Measurements from ENCODE around the gene ZSCAN30. TPM values are rescaled to one million over a fixed set of nuclear protein-coding genes. Genes with fewer than 3 reads are reported as not detected.

ZSCAN30 gene
- total and polyA plus RNA-seq, 2 of the 13 experiments (the other 11 are each of a cell fraction or from before 2014, with no cell fraction given), result 7.4 to 7.7 TPM

DNA sequence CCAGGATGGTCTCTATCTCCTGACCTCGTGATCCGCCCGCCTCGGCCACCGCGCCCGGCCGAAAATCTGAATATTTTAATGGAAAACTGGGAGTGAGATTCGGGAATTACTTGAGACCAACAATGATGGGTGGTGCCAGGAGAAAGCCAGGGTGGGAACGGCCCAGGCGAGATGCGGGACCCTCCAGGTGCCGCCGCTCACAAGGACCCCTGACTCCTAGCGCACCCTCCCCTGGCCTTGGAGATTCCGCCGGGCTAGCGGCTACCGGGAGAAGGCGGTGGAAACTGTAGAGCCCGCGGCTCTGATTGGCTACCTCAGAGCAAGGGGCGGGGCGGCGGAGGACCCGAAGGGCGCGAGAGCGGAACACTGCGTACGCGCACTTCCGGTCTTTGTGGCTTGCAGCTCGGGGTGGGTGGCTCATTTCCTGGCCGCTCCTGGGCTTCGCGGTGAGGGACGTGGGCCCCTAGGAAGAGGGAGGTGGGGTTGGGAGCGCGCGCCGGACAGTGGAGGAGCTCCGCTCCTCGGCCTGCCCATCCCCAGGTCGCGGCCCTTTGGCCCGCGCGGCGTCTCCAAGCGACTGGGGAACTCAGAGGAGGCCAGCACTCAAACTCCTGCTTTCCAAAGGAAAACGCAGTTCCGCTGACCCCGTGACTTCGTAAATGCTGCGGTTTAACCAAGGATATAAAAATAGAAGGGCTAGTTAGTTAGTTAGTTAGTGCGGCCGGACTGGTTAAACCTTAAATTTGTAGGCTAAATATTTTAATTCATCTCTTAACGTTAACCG lies 49.2 kb downstream of the ZSCAN30 start, which contains the start of gene ZNF397 (continued):
- TF ChIP-seq ELF1 (CRISPR knock-in tag; IDR thresholded peaks at IDR 0.05) (peak; percentile 95), MXD4 (CRISPR knock-in tag; IDR thresholded peaks at IDR 0.05) (peak; percentile 73; the same call in 1 of the 2 replicates), ZSCAN30 (CRISPR knock-in tag; IDR thresholded peaks at IDR 0.05) (0 out of 2 replicates have a peak, but pooled peaks have one; percentile 78), KLF9 (CRISPR knock-in tag; IDR thresholded peaks at IDR 0.05; ENCODE audit: low read depth) (peak; percentile 58; the same call in 1 of the 2 replicates), ZBTB7B (CRISPR knock-in tag; IDR thresholded peaks at IDR 0.05) (peak; percentile 75; the same call in 1 of the 2 replicates), ZMYM2 (CRISPR knock-in tag; IDR thresholded peaks at IDR 0.05) (no peak), JDP2 (CRISPR knock-in tag; IDR thresholded peaks at IDR 0.05; ENCODE audit: borderline replicate concordance) (no peak), NR2F2 (IDR thresholded peaks at IDR 0.05; ENCODE audit: borderline replicate concordance, low read depth) (peak; percentile 74), FOXM1 (CRISPR knock-in tag; IDR thresholded peaks at IDR 0.05) (no peak), SIN3A (IDR thresholded peaks at IDR 0.05; ENCODE audit: borderline replicate concordance, low read depth, low read length) (peak; percentile 25; the same call in 1 of the 2 replicates), ZNF121 (CRISPR knock-in tag; IDR thresholded peaks at IDR 0.05) (peak; percentile 59), NFRKB (IDR thresholded peaks at IDR 0.05) (no peak), ZNF235 (CRISPR knock-in tag; IDR thresholded peaks at IDR 0.05; ENCODE audit: borderline replicate concordance) (no peak), POLR2G (IDR thresholded peaks at IDR 0.05; ENCODE audit: low read depth, low read length) (peak; percentile 94), ZNF792 (CRISPR knock-in tag; IDR thresholded peaks at IDR 0.05) (peak; percentile 62), MLLT10 (CRISPR knock-in tag; IDR thresholded peaks at IDR 0.05) (no peak)
- TF ChIP-seq, protein P1, sequence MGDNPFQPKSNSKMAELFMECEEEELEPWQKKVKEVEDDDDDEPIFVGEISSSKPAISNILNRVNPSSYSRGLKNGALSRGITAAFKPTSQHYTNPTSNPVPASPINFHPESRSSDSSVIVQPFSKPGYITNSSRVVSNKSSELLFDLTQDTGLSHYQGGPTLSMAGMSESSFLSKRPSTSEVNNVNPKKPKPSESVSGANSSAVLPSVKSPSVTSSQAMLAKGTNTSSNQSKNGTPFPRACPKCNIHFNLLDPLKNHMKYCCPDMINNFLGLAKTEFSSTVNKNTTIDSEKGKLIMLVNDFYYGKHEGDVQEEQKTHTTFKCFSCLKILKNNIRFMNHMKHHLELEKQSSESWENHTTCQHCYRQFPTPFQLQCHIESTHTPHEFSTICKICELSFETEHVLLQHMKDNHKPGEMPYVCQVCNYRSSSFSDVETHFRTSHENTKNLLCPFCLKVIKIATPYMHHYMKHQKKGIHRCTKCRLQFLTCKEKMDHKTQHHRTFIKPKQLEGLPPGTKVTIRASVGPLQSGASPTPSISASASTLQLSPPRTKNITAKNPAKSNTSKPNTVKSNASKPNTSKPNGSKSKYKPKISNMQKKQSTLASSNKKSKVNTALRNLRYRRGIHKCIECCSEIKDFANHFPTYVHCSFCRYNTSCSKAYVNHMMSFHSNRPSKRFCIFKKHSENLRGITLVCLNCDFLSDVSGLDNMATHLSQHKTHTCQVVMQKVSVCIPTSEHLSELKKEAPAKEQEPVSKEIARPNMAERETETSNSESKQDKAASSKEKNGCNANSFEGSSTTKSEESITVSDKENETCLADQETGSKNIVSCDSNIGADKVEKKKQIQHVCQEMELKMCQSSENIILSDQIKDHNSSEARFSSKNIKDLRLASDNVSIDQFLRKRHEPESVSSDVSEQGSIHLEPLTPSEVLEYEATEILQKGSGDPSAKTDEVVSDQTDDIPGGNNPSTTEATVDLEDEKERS (CRISPR knock-in tag; IDR thresholded peaks at IDR 0.05), result peak; percentile 35; the same call in 1 of the 2 replicates
- TF ChIP-seq, protein P2, sequence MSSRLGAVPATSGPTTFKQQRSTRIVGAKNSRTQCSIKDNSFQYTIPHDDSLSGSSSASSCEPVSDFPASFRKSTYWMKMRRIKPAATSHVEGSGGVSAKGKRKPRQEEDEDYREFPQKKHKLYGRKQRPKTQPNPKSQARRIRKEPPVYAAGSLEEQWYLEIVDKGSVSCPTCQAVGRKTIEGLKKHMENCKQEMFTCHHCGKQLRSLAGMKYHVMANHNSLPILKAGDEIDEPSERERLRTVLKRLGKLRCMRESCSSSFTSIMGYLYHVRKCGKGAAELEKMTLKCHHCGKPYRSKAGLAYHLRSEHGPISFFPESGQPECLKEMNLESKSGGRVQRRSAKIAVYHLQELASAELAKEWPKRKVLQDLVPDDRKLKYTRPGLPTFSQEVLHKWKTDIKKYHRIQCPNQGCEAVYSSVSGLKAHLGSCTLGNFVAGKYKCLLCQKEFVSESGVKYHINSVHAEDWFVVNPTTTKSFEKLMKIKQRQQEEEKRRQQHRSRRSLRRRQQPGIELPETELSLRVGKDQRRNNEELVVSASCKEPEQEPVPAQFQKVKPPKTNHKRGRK (CRISPR knock-in tag; IDR thresholded peaks at IDR 0.05), result no peak
- TF ChIP-seq, protein P3, sequence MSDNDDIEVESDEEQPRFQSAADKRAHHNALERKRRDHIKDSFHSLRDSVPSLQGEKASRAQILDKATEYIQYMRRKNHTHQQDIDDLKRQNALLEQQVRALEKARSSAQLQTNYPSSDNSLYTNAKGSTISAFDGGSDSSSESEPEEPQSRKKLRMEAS (IDR thresholded peaks at IDR 0.05), result peak; percentile 85
- TF ChIP-seq, protein P4, sequence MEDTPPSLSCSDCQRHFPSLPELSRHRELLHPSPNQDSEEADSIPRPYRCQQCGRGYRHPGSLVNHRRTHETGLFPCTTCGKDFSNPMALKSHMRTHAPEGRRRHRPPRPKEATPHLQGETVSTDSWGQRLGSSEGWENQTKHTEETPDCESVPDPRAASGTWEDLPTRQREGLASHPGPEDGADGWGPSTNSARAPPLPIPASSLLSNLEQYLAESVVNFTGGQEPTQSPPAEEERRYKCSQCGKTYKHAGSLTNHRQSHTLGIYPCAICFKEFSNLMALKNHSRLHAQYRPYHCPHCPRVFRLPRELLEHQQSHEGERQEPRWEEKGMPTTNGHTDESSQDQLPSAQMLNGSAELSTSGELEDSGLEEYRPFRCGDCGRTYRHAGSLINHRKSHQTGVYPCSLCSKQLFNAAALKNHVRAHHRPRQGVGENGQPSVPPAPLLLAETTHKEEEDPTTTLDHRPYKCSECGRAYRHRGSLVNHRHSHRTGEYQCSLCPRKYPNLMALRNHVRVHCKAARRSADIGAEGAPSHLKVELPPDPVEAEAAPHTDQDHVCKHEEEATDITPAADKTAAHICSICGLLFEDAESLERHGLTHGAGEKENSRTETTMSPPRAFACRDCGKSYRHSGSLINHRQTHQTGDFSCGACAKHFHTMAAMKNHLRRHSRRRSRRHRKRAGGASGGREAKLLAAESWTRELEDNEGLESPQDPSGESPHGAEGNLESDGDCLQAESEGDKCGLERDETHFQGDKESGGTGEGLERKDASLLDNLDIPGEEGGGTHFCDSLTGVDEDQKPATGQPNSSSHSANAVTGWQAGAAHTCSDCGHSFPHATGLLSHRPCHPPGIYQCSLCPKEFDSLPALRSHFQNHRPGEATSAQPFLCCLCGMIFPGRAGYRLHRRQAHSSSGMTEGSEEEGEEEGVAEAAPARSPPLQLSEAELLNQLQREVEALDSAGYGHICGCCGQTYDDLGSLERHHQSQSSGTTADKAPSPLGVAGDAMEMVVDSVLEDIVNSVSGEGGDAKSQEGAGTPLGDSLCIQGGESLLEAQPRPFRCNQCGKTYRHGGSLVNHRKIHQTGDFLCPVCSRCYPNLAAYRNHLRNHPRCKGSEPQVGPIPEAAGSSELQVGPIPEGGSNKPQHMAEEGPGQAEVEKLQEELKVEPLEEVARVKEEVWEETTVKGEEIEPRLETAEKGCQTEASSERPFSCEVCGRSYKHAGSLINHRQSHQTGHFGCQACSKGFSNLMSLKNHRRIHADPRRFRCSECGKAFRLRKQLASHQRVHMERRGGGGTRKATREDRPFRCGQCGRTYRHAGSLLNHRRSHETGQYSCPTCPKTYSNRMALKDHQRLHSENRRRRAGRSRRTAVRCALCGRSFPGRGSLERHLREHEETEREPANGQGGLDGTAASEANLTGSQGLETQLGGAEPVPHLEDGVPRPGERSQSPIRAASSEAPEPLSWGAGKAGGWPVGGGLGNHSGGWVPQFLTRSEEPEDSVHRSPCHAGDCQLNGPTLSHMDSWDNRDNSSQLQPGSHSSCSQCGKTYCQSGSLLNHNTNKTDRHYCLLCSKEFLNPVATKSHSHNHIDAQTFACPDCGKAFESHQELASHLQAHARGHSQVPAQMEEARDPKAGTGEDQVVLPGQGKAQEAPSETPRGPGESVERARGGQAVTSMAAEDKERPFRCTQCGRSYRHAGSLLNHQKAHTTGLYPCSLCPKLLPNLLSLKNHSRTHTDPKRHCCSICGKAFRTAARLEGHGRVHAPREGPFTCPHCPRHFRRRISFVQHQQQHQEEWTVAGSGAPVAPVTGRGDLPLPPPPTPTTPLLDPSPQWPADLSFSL (CRISPR knock-in tag; IDR thresholded peaks at IDR 0.05), result no peak; the same call in 1 of the 2 replicates

Data from HepG2 (cell line).